Calu3 (cell line): Measurements from ENCODE around the gene MUC15. TPM values are rescaled to one million over a fixed set of nuclear protein-coding genes. Genes with fewer than 3 reads are reported as not detected.

Experiments
- BruUV-seq: library from RNA; stranded (reverse); fragments of 400-500 nt; replicated peaks from 2 replicates; lab custom pipeline; 2021; lab: Mats Ljungman, UMichigan
- CTCF ChIA-PET: fragments of 300-600 bp; sonication (Branson Sonifier 250); formaldehyde crosslinking; loops from one replicate; lab custom pipeline; 2022; ENCODE audit warnings: antibody characterized with exemption; lab: Charles Lee
- DNase-seq: peaks from one replicate; pipeline ENCODE4 v3.0.0; 2022
- H3K27ac Mint-ChIP-seq: one replicate; pipeline ENCODE4 v1.8.0; 2022; ENCODE audit warnings: mixed read lengths; ENCODE audit not compliant: unreplicated experiment
- H3K27me3 Mint-ChIP-seq: one replicate; pipeline ENCODE4 v1.8.0; 2022; ENCODE audit warnings: mixed read lengths; ENCODE audit not compliant: unreplicated experiment
- H3K36me3 Mint-ChIP-seq: one replicate; pipeline ENCODE4 v1.8.0; 2022; ENCODE audit warnings: mild to moderate bottlenecking, moderate library complexity, mixed read lengths; ENCODE audit not compliant: insufficient read depth, unreplicated experiment
- H3K4me1 Mint-ChIP-seq: one replicate; pipeline ENCODE4 v1.8.0; 2022; ENCODE audit warnings: mild to moderate bottlenecking, low read depth, mixed read lengths; ENCODE audit not compliant: unreplicated experiment
- H3K4me3 Mint-ChIP-seq: one replicate; pipeline ENCODE4 v1.8.0; 2022; ENCODE audit warnings: mild to moderate bottlenecking, low read depth, moderate library complexity, mixed read lengths; ENCODE audit not compliant: unreplicated experiment
- H3K9me3 Mint-ChIP-seq: one replicate; pipeline ENCODE4 v1.8.0; 2022; ENCODE audit warnings: low read depth, mixed read lengths; ENCODE audit not compliant: unreplicated experiment
- CTCF ChIP-seq: fragments of 200-600 bp; IDR thresholded peaks from one replicate; pipeline ENCODE4 v1.8.0; 2022; ENCODE audit warnings: antibody characterized with exemption; ENCODE audit not compliant: unreplicated experiment
- intact Hi-C: fragments of 100-400 bp; cut with micrococcal nuclease; formaldehyde crosslinking; loops from one replicate; pipeline ENCODE4 v1.10.0; 2022; ENCODE audit not compliant: unreplicated experiment
- total RNA-seq: library from RNA; stranded (reverse); gene quantifications from 2 replicates; pipeline ENCODE4 v1.2.3, GENCODE V29; 2022

MUC15 gene
- total RNA-seq, 1 experiment from 2014 or later, result not detected

- TF ChIP-seq CTCF, result no peak
- Mint-ChIP-seq H3K27me3 (no peaks in the 10 kb centered on the region), H3K4me1 (no peaks in the 10 kb centered on the region), H3K4me3 (no peak overlapping the region), H3K27ac (no peak overlapping the region), H3K36me3 (no peaks in the 10 kb centered on the region), H3K9me3 (no peaks in the 10 kb centered on the region)
- CTCF ChIA-PET, result interaction anchor here (0.8 to 1.5 kb wide), 3 partner anchors 9 to 84 kb away, joined by 3 to 4 read pairs (median 4); no protein-coding TSS in a partner anchor
- no TSS peak for BruUV-seq
- DNase-seq, result no peak
- intact Hi-C loops, result loop anchor here (10.0 kb wide), 1 partner anchor 233 kb away; no protein-coding TSS in a partner anchor
Measured at GRCh38 chr11:26557666-26558065, 14.4 kb downstream of the MUC15 start.

- no TSS peak for BruUV-seq
- Mint-ChIP-seq H3K36me3 (no peaks in the 10 kb centered on the region), H3K4me1 (no peaks in the 10 kb centered on the region), H3K27ac (peak overlapping the region; percentile 33), H3K4me3 (no peak overlapping the region), H3K27me3 (no peaks in the 10 kb centered on the region), H3K9me3 (no peaks in the 10 kb centered on the region)
- CTCF ChIA-PET, result interaction anchor here (0.8 to 1.5 kb wide), 4 partner anchors 10 to 118 kb away, joined by 3 to 4 read pairs (median 3); partner anchors contain the start of gene MUC15
- intact Hi-C loops, result loop anchor here (10.0 kb wide), 1 partner anchor 232 kb away; no protein-coding TSS in a partner anchor
- peak; percentile 25 for DNase-seq
- TF ChIP-seq CTCF, result no peak
Measured at GRCh38 chr11:26556582-26556981, 15.5 kb downstream of the MUC15 start.

- CTCF ChIA-PET, result no interaction called here
- H3K9me3 Mint-ChIP-seq, result no peaks in the 10 kb centered on the region
- no peak overlapping the region for H3K4me3 Mint-ChIP-seq
- H3K36me3 Mint-ChIP-seq, result no peaks in the 10 kb centered on the region
- intact Hi-C loops, result loop anchor here (10.0 kb wide), 1 partner anchor 230 kb away; no protein-coding TSS in a partner anchor
- H3K27me3 Mint-ChIP-seq, result no peaks in the 10 kb centered on the region
- no peaks in the 10 kb centered on the region for H3K4me1 Mint-ChIP-seq
- BruUV-seq, result no TSS peak
- DNase-seq, result no peak
- TF ChIP-seq CTCF, result no peak
- no peak overlapping the region for H3K27ac Mint-ChIP-seq
Measured at GRCh38 chr11:26554455-26554854, 17.6 kb downstream of the MUC15 start.

GRCh38 chr11:26553182-26553581, 18.9 kb downstream of the MUC15 start:
- DNase-seq, result no peak
- intact Hi-C loops, result loop anchor here (10.0 kb wide), 1 partner anchor 228 kb away; no protein-coding TSS in a partner anchor
- Mint-ChIP-seq H3K36me3 (no peaks in the 10 kb centered on the region), H3K27me3 (no peaks in the 10 kb centered on the region), H3K27ac (no peak overlapping the region), H3K4me3 (no peak overlapping the region), H3K4me1 (no peaks in the 10 kb centered on the region), H3K9me3 (no peaks in the 10 kb centered on the region)
- TF ChIP-seq CTCF, result no peak
- CTCF ChIA-PET, result no interaction called here
- no TSS peak for BruUV-seq
